Tibial artery (tissue), 4 donors: Measurements from ENCODE around the gene UBE4B.
"Not testable (repeated sequence)": the region's sequence is repeated elsewhere in the genome, so short reads cannot be mapped to it uniquely, and the experiment has no call there.

Experiments
- DNase-seq, 2 donors: peaks; one replicate each; pipeline ENCODE4 v3.0.0-alpha.2; 2019
- H3K27ac ChIP-seq, 2 donors: fragments of 200-600 bp; sonication (generic) in 1 of 2; 1 replicate in 1 of 2; 2 replicates in 1 of 2; pipeline ENCODE4 v1.5.1; 2018 to 2019; ENCODE audit warnings: mild to moderate bottlenecking in 1 of 2
- H3K27me3 ChIP-seq, 2 donors: fragments of 200-600 bp; sonication (generic) in 1 of 2; one replicate each; pipeline versions ENCODE4 v1.5.1 to v1.6.0; 2016 to 2019
- H3K36me3 ChIP-seq, 3 donors: fragments of 200-600 bp; sonication (generic) in 2 of 3; one replicate each; pipeline ENCODE4 v1.5.1; 2016 to 2019; ENCODE audit warnings: mild to moderate bottlenecking in 2 of 3
- H3K4me1 ChIP-seq, 4 donors: fragments of 200-600 bp; sonication (generic) in 2 of 4; 1 replicate in 3 of 4; 2 replicates in 1 of 4; pipeline ENCODE4 v1.5.1; 2016 to 2019
- H3K4me3 ChIP-seq, 2 donors: fragments of 200-600 bp; sonication (generic) in 1 of 2; 1 replicate in 1 of 2; 2 replicates in 1 of 2; pipeline ENCODE4 v1.5.1; 2018 to 2019; ENCODE audit warnings: mild to moderate bottlenecking in 2 of 2
- H3K9me3 ChIP-seq, 3 donors: fragments of 200-600 bp; sonication (generic) in 1 of 3; one replicate each; pipeline ENCODE4 v1.5.1; 2016 to 2019
- CTCF ChIP-seq, 2 experiments: fragments of 200-600 bp in 1 of 2; fragments of 450-650 bp in 1 of 2; IDR thresholded peaks; one replicate each; pipeline ENCODE4 v1.5.1; 2017 to 2019; ENCODE audit warnings: antibody characterized with exemption in 2 of 2, mild to moderate bottlenecking in 1 of 2, moderate library complexity in 1 of 2
- intact Hi-C: fragments of 100-400 bp; cut with DNase I; formaldehyde crosslinking; loops from one replicate; pipeline ENCODE4 v1.15.0; 2023; ENCODE audit warnings: low total_unique reads

Gene UBE4B

DNA sequence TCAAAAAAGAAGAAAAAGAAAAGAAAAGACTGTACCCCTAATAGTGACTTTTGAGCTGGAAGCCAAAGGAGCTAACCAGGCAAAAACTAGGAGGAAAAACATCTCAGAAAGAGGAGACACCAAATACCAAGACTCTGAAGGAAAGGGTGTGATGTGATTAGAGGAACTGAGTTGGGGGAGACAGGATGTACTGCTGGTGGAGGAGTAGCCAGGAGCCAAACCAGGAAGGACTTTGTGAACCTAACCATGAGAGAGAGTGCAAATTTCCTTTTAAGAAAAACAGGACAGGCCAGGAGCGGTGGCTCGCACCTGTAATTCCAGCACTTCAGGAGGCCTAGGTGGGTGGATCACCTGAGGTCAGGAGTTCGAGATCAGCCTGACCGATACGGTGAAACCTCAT, 39.8 kb upstream of the UBE4B start:
- H3K4me1 ChIP-seq: peaks cover 0 to 15% (median 11%) of the 10 kb centered on the region in 4 donors
- no peaks in the 10 kb centered on the region for H3K36me3 ChIP-seq
- intact Hi-C loops: no loop called here
- H3K27me3 ChIP-seq: peaks cover 9 to 14% of the 10 kb centered on the region in 2 donors
- no peak for DNase-seq
- H3K27ac ChIP-seq: no peak overlapping the region
- no peak overlapping the region for H3K4me3 ChIP-seq
- TF ChIP-seq CTCF (IDR thresholded peaks at IDR 0.05): no peak
- no peaks in the 10 kb centered on the region for H3K9me3 ChIP-seq

- no peaks in the 10 kb centered on the region for H3K36me3 ChIP-seq
- H3K27ac ChIP-seq: no peak overlapping the region
- peaks cover 0 to 17% (median 13%) of the 10 kb centered on the region in 4 donors for H3K4me1 ChIP-seq
- intact Hi-C loops: no loop called here
- no peak for DNase-seq
- TF ChIP-seq CTCF (IDR thresholded peaks at IDR 0.05): no peak
- no peak overlapping the region for H3K4me3 ChIP-seq
- H3K9me3 ChIP-seq: no peaks in the 10 kb centered on the region
- peaks cover 9 to 20% of the 10 kb centered on the region in 2 donors for H3K27me3 ChIP-seq
Observed at GRCh38 chr1:9993561-9994075, 39.1 kb upstream of the UBE4B start.

DNA sequence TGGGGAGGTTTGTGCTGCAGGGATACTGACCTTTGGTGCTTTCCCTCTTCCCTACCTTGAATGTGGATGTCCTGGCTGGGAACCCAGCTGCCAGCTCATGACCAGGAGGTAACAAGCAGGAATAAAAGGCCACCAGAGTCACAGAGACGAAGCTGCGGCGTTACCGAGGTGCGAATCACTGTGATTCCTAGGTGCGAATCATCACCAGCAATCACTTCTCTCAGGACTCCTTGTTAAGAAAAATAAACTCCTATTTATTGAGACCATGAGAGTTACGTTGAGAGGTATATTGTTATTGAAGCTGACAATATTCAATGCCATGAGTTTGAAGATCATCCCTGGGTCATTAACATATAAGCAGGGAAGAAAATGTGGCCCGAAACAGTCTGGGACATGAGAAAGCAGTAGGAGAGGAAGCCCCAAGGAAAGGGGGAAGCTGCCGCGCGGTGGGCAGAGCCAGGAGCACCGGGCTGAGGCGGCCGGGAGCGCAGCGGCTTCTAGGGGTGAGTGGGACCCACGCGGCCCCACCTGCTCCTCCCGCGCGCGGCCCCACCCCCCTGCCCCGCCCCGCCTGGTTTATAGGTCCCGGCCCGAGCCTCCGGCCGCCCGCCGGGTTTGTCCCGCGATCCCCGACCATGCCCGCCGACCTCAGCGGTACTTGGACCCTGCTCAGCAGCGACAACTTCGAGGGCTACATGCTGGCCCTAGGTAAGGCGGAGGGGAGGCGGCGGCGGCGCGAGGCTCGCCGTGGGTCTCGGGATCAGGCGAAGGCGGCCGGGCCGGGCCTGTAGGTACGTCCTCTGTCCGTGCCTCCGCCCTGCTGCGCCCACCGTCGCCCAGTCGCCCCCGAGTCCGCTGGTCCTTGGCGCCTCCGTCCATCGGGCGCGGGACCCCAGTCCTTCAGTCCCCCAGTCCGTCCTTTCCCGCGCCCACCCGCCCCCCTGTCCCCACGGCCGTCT, 35.9 kb upstream of the UBE4B start, which contains the start of gene RBP7:
Gene RBP7 (plus strand): TSS at position 605 of the 959 bp plus-strand sequence. CDS start 31 bp downstream, at position 636.
- no peak for TF ChIP-seq CTCF (IDR thresholded peaks at IDR 0.05)
- H3K4me3 ChIP-seq: peak within 1 kb of the TSS; percentile 47 to 54
- H3K9me3 ChIP-seq: no peaks in the 10 kb centered on the region
- H3K27me3 ChIP-seq: peaks cover 9 to 27% of the 10 kb centered on the region in 2 donors
- no peaks in the 10 kb centered on the region for H3K36me3 ChIP-seq
- DNase-seq: peak; percentile 26 to 66
- intact Hi-C loops: no loop called here
- peaks cover 0 to 16% (median 13%) of the 10 kb centered on the region in 4 donors for H3K4me1 ChIP-seq
- no peak within 1 kb of the TSS for H3K27ac ChIP-seq

DNA sequence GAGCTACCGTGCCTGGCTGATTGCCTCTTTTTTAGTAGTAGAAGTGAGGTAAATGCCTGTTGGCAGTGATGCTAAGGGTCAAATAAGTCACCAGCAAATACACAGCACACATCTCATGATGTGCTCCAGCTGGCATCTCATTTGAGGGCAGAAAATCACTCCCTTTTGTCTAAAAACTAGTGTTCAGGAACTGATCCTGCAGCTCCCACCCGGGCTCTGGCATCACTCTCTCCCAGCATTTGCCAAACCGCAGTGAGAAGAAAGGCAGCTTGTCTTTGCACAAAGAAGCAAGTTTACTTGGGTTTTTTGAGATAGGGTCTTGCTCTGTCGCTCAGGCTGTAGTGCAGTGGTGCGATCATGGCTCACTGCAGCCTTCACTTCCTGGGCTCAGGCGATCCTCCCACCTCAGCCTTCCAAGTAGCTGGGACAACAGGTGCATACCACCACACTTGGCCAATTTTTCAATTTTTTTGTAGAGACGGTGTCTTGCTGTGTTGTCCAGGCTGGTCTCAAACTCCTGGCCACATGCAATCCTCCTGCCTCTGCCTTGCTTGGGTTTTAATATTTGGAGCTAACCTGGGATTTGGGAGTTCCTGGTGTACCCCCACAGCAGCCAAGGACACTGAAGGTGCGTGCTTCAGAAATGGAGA, 31.6 kb upstream of the UBE4B start:
- no peak for TF ChIP-seq CTCF (IDR thresholded peaks at IDR 0.05)
- no peaks in the 10 kb centered on the region for H3K9me3 ChIP-seq
- intact Hi-C loops: no loop called here
- H3K4me1 ChIP-seq: peaks cover 0 to 16% (median 13%) of the 10 kb centered on the region in 4 donors
- H3K36me3 ChIP-seq: no peaks in the 10 kb centered on the region
- H3K27me3 ChIP-seq: peaks cover 9 to 44% of the 10 kb centered on the region in 2 donors
- no peak overlapping the region for H3K4me3 ChIP-seq
- H3K27ac ChIP-seq: no peak overlapping the region
- DNase-seq: no peak

GRCh38 chr1:10005248-10005647, 27.5 kb upstream of the UBE4B start:
- H3K9me3 ChIP-seq, H3K4me3 ChIP-seq, DNase-seq, intact Hi-C loops, H3K4me1 ChIP-seq, H3K27ac ChIP-seq, H3K36me3 ChIP-seq: not testable (repeated sequence)
- H3K27me3 ChIP-seq: peaks cover 0 to 18% of the 10 kb centered on the region in 2 donors
